Glutamatergic neuron (in vitro differentiated cells): ENCODE results near the gene ZDHHC18. TPM values are rescaled to one million over a fixed set of nuclear protein-coding genes. Genes with fewer than 3 reads are reported as not detected.

Experiments used
- DNase-seq: peaks from one replicate; pipeline ENCODE4 v3.0.0; 2022
- H3K27ac Mint-ChIP-seq: one replicate; pipeline ENCODE4 v1.8.0; 2020; ENCODE audit warnings: mild to moderate bottlenecking, mixed read lengths, inconsistent platforms; ENCODE audit not compliant: unreplicated experiment
- H3K27me3 Mint-ChIP-seq: one replicate; pipeline ENCODE4 v1.8.0; 2020; ENCODE audit warnings: mild to moderate bottlenecking, moderate library complexity, mixed read lengths, inconsistent platforms; ENCODE audit not compliant: unreplicated experiment
- H3K36me3 Mint-ChIP-seq: one replicate; pipeline ENCODE4 v1.8.0; 2020; ENCODE audit warnings: mild to moderate bottlenecking, mixed read lengths, inconsistent platforms; ENCODE audit not compliant: unreplicated experiment
- H3K4me1 Mint-ChIP-seq: one replicate; pipeline ENCODE4 v1.8.0; 2020; ENCODE audit warnings: mild to moderate bottlenecking, low read depth, mixed read lengths, inconsistent platforms; ENCODE audit not compliant: unreplicated experiment
- H3K4me3 Mint-ChIP-seq: one replicate; pipeline ENCODE4 v1.8.0; 2020; ENCODE audit warnings: mild to moderate bottlenecking, mixed read lengths, inconsistent platforms; ENCODE audit not compliant: unreplicated experiment
- H3K9me3 Mint-ChIP-seq: one replicate; pipeline ENCODE4 v1.8.0; 2020; ENCODE audit warnings: mild to moderate bottlenecking, moderate library complexity, mixed read lengths, inconsistent platforms; ENCODE audit not compliant: unreplicated experiment
- CTCF ChIP-seq: fragments of 200-600 bp; sonication (generic); IDR thresholded peaks from one replicate; pipeline ENCODE4 v1.5.0; 2021; ENCODE audit not compliant: partially characterized antibody, unreplicated experiment
- total RNA-seq: library from RNA; stranded (reverse); fragmentation: NEBNext Ultra II Directional; extraction: Animal tissue kit (Norgen Biotek cat#: 25700); gene quantifications from one replicate; pipeline ENCODE4 v1.2.1, GENCODE V29; 2021; ENCODE audit not compliant: unreplicated experiment

The ZDHHC18 gene
- total RNA-seq, 1 donor from 2014 or later: 52.6 TPM

- Mint-ChIP-seq H3K9me3 (peaks cover 1% of the 10 kb centered on the region), H3K4me1 (peaks cover 34% of the 10 kb centered on the region), H3K27me3 (peaks cover 9% of the 10 kb centered on the region), H3K27ac (no peak overlapping the region), H3K36me3 (no peaks in the 10 kb centered on the region), H3K4me3 (no peak overlapping the region)
- DNase-seq: no peak
- TF ChIP-seq CTCF: no peak
Measured at GRCh38 chr1:26853600-26853999, 27.1 kb downstream of the ZDHHC18 start.

GRCh38 chr1:26854906-26855305 is 28.4 kb downstream of the ZDHHC18 start:
- no peak for DNase-seq
- H3K9me3 Mint-ChIP-seq: peaks cover 1% of the 10 kb centered on the region
- peaks cover 35% of the 10 kb centered on the region for H3K4me1 Mint-ChIP-seq
- no peaks in the 10 kb centered on the region for H3K36me3 Mint-ChIP-seq
- H3K27ac Mint-ChIP-seq: peak overlapping the region; percentile 24
- H3K27me3 Mint-ChIP-seq: peaks cover 9% of the 10 kb centered on the region
- no peak for TF ChIP-seq CTCF
- no peak overlapping the region for H3K4me3 Mint-ChIP-seq

GRCh38 chr1:26855636-26856035 is 29.1 kb downstream of the ZDHHC18 start:
- Mint-ChIP-seq H3K36me3 (no peaks in the 10 kb centered on the region), H3K9me3 (peaks cover 1% of the 10 kb centered on the region), H3K27ac (peak overlapping the region; percentile 89), H3K27me3 (peaks cover 9% of the 10 kb centered on the region), H3K4me1 (peaks cover 35% of the 10 kb centered on the region), H3K4me3 (peak overlapping the region; percentile 75)
- no peak for TF ChIP-seq CTCF
- no peak for DNase-seq

- H3K36me3 Mint-ChIP-seq: no peaks in the 10 kb centered on the region
- peaks cover 35% of the 10 kb centered on the region for H3K4me1 Mint-ChIP-seq
- peak; percentile 66 for DNase-seq
- TF ChIP-seq CTCF: no peak
- peak overlapping the region; percentile 89 for H3K27ac Mint-ChIP-seq
- H3K4me3 Mint-ChIP-seq: peak overlapping the region; percentile 75
- H3K27me3 Mint-ChIP-seq: peaks cover 9% of the 10 kb centered on the region
- peaks cover 1% of the 10 kb centered on the region for H3K9me3 Mint-ChIP-seq
Measured at GRCh38 chr1:26856181-26856580, 29.7 kb downstream of the ZDHHC18 start.

GRCh38 chr1:26856604-26857469 is 30.3 kb downstream of the ZDHHC18 start:
- H3K27me3 Mint-ChIP-seq: peaks cover 9% of the 10 kb centered on the region
- peaks cover 35% of the 10 kb centered on the region for H3K4me1 Mint-ChIP-seq
- H3K27ac Mint-ChIP-seq: peak overlapping the region; percentile 89

More at GRCh38 chr1:26856604-26857469, 30.3 kb downstream of the ZDHHC18 start:
- Mint-ChIP-seq H3K9me3 (peaks cover under 1% of the 10 kb centered on the region), H3K4me3 (peak overlapping the region; percentile 75), H3K36me3 (no peaks in the 10 kb centered on the region)
- peak; percentile 31 for DNase-seq
- TF ChIP-seq CTCF: no peak
